ENCODE results near the gene SIX3. TPM values are rescaled to one million over a fixed set of nuclear protein-coding genes. Genes with fewer than 3 reads are reported as not detected.
A peak's percentile ranks its signal among the peaks of the same experiment; 100 is the strongest.

SIX3 gene
- total RNA-seq, 1 donor from 2014 or later = not detected

DNA sequence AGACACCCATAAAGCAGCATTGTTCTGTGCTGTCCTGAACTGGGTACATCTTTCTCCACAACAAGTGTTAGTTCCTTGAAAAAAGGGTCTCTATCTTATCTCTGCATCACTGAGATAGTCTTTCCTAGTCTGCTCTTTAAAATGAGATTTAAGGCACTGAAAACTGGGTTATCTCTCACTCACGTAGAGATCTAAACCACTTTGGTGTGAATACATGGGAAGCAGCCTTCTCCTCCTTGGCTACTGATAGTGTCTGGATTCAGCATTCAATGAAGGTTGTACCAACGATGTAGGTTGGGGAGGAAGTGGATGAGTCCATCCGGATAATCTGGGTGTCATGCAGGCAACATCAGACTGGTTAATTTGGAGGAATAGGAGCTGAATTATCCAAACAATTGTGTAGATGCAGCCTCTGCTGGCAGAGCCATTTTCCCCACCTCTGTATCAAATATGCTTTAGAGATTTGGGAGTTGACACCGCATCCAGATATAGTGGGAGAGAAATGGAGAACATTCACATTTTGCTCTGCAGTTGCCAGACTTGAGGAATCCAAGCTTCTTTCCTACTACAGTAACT is 15.9 kb upstream of the SIX3 start:
- DNase-seq (ENCODE audit: low read depth) = no peak
- TF ChIP-seq, protein P1, sequence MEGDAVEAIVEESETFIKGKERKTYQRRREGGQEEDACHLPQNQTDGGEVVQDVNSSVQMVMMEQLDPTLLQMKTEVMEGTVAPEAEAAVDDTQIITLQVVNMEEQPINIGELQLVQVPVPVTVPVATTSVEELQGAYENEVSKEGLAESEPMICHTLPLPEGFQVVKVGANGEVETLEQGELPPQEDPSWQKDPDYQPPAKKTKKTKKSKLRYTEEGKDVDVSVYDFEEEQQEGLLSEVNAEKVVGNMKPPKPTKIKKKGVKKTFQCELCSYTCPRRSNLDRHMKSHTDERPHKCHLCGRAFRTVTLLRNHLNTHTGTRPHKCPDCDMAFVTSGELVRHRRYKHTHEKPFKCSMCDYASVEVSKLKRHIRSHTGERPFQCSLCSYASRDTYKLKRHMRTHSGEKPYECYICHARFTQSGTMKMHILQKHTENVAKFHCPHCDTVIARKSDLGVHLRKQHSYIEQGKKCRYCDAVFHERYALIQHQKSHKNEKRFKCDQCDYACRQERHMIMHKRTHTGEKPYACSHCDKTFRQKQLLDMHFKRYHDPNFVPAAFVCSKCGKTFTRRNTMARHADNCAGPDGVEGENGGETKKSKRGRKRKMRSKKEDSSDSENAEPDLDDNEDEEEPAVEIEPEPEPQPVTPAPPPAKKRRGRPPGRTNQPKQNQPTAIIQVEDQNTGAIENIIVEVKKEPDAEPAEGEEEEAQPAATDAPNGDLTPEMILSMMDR (conservative IDR thresholded peaks at IDR 0.05; ENCODE audit: low read depth, low read length) = no peak
- no peak overlapping the region for H3K4me3 ChIP-seq (ENCODE audit: low read depth, low read length)

DNA sequence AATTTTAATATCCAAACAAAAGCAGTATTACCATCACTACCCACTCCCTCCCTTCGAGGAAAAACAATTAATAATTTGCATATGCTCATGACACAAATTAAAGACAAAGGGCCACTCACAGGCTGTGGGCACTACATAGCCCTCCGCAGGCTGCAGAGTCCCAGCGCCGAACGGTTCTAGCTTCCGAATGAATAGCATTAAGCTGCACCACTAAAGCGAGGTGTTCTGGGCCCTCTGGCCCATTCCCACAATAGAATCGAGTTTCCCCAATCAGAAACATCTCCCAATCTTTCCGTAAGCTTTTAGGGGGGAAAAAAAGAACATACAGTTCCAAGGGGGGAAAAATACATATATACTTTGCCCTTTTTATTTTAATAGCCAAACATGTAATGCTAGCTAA is 14.5 kb upstream of the SIX3 start:
- TF ChIP-seq, protein P1 (conservative IDR thresholded peaks at IDR 0.05; ENCODE audit: low read depth, low read length) = no peak
- DNase-seq (ENCODE audit: low read depth) = no peak

DNA sequence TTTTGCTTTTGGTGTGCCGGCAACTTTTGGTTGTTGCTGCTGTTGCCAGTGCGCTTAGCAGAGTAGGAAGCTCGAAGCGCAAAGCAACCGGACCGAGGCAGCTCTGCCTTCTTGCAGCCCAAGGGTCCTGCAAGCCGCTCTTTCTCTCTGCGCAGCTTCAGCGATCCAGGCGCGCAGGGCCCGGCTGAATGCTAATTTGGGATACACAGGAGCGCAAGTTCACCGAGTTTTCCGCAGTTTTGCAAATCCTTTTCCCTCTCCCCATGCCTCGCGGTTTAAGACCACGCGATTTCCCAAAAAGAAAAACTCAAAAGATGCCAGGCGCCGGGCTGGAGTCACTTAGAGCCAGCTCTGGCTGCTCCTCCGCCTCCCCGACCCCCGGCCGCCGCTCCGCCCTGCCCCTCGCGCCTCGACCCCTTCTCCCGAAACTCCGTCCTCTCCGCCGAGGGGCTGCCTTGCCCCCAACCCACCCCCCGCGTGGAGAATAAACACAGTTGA is 13.5 kb upstream of the SIX3 start:
- H3K4me3 ChIP-seq (ENCODE audit: low read depth, low read length) = no peak overlapping the region
- TF ChIP-seq, protein P1 (conservative IDR thresholded peaks at IDR 0.05; ENCODE audit: low read depth, low read length) = no peak
- no peak for DNase-seq (ENCODE audit: low read depth)

More for the DNA sequence above, 14.5 kb upstream of the SIX3 start:
- H3K4me3 ChIP-seq (ENCODE audit: low read depth, low read length) = no peak overlapping the region

DNA sequence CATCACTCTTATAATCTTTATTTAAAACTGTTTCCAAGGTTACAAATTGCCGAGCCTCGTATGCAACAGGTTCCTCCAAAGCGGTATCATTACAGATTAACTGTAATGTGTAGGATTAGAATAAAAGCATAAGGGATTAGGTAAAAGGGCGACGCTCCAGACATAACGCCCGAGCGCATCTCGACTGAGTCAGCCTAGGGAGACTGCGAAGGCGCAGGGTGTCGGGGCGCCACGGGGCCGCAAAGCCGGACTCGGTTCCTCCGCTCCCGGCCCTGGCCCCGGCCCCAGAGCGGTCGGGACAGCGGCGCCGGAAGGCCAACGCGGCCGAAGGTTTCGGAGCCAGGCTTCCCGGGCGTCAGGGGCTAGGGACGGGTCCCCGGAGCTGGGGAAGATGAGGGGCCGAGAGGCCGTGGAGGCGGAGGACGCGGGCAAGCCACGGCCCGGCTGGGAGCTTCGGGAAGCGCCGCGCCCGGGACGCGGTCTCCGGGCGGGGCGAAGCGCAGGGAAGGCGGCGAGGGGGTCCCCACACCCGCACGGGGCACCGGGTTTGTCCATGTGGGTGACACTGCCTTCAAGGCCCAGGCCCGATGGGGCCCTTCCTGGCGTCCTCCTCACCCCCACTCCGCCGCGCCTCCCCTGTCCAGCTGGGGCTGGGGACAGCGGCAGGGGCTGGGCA is 12.9 kb upstream of the SIX3 start:
- TF ChIP-seq, protein P1 (conservative IDR thresholded peaks at IDR 0.05; ENCODE audit: low read depth, low read length) = no peak
- peak overlapping the region; percentile 32 for H3K4me3 ChIP-seq (ENCODE audit: low read depth, low read length)
- no peak for DNase-seq (ENCODE audit: low read depth)

DNA sequence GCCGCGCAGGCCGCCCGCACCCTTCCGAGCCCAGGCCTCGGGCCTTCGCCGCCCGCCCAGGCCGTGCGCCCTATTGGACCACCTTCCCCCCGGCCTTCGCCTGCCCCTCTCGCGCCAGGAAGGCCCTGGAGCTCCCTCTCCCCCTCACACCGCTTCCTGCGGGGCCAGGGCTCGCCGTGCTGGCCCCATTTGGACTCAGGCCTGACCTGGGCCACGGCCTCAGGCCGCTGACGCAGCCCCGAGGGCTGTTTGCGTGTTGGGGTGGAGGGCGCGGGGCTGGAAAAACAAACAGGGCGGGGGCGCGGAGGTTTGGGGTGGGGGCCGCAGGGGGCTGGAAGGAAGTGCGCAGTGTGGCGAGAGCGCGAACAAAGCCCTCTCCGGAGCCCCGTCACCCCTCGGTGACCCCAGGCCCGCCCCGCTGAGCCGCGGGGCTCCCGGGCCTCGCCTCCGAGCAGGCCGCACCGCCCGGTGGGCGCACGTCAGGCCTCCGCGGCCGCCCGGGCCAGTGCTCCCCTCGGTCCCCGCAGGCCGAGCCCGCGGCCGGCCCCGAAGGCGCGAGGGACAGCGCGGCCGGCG is 12.3 kb upstream of the SIX3 start:
- TF ChIP-seq, protein P1 (conservative IDR thresholded peaks at IDR 0.05; ENCODE audit: low read depth, low read length) = no peak
- no peak for DNase-seq (ENCODE audit: low read depth)
- H3K4me3 ChIP-seq (ENCODE audit: low read depth, low read length) = no peak overlapping the region

DNA sequence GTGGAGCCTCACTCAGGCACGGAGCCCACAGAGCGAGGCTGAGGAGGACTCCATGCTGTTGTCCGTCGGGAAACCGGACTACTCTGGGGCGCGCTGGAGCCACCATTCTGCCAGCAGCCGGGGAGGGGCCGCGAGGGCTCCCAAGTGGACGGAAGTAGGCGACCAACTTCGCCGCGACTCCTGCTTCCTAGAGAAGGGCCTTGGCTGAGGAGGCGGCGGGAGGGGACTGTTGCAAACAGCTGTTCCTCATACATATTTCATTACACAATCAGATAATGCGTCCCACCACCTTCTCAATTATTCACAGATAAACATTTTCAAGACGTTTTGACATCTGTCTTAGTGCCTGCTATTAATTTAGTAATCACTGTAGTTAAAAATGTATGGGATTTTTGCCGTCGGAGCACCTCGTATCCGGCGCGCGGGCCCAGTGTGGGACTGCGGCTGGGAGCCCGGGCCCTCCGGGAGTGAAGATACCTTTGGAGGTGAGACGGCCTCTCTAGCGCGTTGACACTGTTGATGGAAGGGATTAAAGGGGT is 11.7 kb upstream of the SIX3 start:
- TF ChIP-seq, protein P1 (conservative IDR thresholded peaks at IDR 0.05; ENCODE audit: low read depth, low read length) = no peak
- no peak overlapping the region for H3K4me3 ChIP-seq (ENCODE audit: low read depth, low read length)
- DNase-seq (ENCODE audit: low read depth) = no peak

Measured in epithelial cell of proximal tubule (primary cell).